ENCODE data around the gene C1orf141. TPM values are rescaled to one million over a fixed set of nuclear protein-coding genes. Genes with fewer than 3 reads are reported as not detected.
A peak's percentile ranks its signal among the peaks of the same experiment; 100 is the strongest.

Gene C1orf141
- total and polyA plus RNA-seq, 9 of the 15 experiments (the other 6 are each of a cell fraction or from before 2014, with no cell fraction given): not detected

DNA sequence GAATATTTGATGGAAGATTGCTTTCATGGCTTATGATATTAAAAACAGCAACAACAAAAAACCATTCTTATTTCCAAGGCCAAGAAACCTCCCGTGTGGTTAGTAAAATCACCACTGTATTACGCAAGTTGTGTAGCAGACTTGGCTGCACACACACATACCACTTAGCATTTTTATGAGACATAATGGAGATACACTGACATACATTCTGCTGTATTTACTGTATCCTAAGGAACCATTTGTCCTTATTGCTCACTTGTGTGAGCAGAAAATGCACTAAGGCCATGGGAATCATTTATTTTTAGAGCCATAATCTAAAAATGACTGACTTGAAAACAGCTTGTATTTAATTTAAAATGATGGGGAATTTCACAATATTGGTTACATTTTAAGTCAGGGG is 584 bp upstream of the C1orf141 start:
- Histone ChIP-seq H3K9me1 (ENCODE audit: control insufficient read depth, insufficient read depth, low read length) (no peaks in the 10 kb centered on the region), H3K4me2 (ENCODE audit: insufficient read depth, low read length) (no peak overlapping the region), H3K9ac (ENCODE audit: insufficient read depth in 1 of 2, low read depth in 2 of 2, low read length in 2 of 2) (no peak overlapping the region), H3K27ac (ENCODE audit: extremely low read depth, low read depth, low read length) (no peak overlapping the region), H3K79me2 (ENCODE audit: control insufficient read depth, insufficient read depth, low read length) (no peaks in the 10 kb centered on the region), H3K4me3 (no peak overlapping the region), H2AFZ (ENCODE audit: low read depth, low read length) (no peak overlapping the region; the same call in 1 of the 2 replicates), H3K9me3 (replicated peaks; ENCODE audit: control insufficient read depth, insufficient read depth, low read depth, low read length) (no peaks in the 10 kb centered on the region; the same call in 1 of the 2 replicates), H4K20me1 (replicated peaks; ENCODE audit: control insufficient read depth, insufficient read depth, low read length) (no peaks in the 10 kb centered on the region), H3K36me3 (ENCODE audit: control insufficient read depth, insufficient read depth, low read length) (no peaks in the 10 kb centered on the region), H3K4me1 (replicated peaks in 1 of 2; ENCODE audit: control insufficient read depth in 2 of 2, insufficient read depth in 2 of 2, low read length in 2 of 2) (peaks cover 0 to 19% of the 10 kb centered on the region in 2 experiments; a peak in 3 of 5 replicates), H3K27me3 (ENCODE audit: control insufficient read depth in 2 of 2, insufficient read depth in 2 of 2, low read length in 2 of 2) (no peaks in the 10 kb centered on the region)
- in situ Hi-C loops (cut with MboI): no loop called here
- no peak for DNase-seq (ENCODE audit: extremely low read depth in 1 of 4, low spot score in 3 of 4)
- WGBS (ENCODE audit: insufficient coverage, low coverage, missing lambda C conversion rate): 72% methylated on average over 2 of the region's 2 CpGs
- no peak for TF ChIP-seq PML (IDR thresholded peaks at IDR 0.05; ENCODE audit: low read length)
- TF ChIP-seq CEBPG (CRISPR knock-in tag; IDR thresholded peaks at IDR 0.05): no peak
- TF ChIP-seq CEBPG (tag; conservative IDR thresholded peaks at IDR 0.05 in 1 of 2, IDR thresholded peaks at IDR 0.05 in 1 of 2): peak; percentile 11 to 40; a peak in 1 of 4 replicates
- TF ChIP-seq CEBPB (tag; IDR thresholded peaks at IDR 0.05): peak; percentile 79; the same call in 1 of the 2 replicates
- TF ChIP-seq SMC3 (conservative IDR thresholded peaks at IDR 0.05; ENCODE audit: insufficient read depth, low read depth, low read length): no peak
- TF ChIP-seq CBX2 (IDR thresholded peaks at IDR 0.05; ENCODE audit: insufficient read depth, low read length, poor library complexity, severe bottlenecking): no peak
- TF ChIP-seq, protein P1, sequence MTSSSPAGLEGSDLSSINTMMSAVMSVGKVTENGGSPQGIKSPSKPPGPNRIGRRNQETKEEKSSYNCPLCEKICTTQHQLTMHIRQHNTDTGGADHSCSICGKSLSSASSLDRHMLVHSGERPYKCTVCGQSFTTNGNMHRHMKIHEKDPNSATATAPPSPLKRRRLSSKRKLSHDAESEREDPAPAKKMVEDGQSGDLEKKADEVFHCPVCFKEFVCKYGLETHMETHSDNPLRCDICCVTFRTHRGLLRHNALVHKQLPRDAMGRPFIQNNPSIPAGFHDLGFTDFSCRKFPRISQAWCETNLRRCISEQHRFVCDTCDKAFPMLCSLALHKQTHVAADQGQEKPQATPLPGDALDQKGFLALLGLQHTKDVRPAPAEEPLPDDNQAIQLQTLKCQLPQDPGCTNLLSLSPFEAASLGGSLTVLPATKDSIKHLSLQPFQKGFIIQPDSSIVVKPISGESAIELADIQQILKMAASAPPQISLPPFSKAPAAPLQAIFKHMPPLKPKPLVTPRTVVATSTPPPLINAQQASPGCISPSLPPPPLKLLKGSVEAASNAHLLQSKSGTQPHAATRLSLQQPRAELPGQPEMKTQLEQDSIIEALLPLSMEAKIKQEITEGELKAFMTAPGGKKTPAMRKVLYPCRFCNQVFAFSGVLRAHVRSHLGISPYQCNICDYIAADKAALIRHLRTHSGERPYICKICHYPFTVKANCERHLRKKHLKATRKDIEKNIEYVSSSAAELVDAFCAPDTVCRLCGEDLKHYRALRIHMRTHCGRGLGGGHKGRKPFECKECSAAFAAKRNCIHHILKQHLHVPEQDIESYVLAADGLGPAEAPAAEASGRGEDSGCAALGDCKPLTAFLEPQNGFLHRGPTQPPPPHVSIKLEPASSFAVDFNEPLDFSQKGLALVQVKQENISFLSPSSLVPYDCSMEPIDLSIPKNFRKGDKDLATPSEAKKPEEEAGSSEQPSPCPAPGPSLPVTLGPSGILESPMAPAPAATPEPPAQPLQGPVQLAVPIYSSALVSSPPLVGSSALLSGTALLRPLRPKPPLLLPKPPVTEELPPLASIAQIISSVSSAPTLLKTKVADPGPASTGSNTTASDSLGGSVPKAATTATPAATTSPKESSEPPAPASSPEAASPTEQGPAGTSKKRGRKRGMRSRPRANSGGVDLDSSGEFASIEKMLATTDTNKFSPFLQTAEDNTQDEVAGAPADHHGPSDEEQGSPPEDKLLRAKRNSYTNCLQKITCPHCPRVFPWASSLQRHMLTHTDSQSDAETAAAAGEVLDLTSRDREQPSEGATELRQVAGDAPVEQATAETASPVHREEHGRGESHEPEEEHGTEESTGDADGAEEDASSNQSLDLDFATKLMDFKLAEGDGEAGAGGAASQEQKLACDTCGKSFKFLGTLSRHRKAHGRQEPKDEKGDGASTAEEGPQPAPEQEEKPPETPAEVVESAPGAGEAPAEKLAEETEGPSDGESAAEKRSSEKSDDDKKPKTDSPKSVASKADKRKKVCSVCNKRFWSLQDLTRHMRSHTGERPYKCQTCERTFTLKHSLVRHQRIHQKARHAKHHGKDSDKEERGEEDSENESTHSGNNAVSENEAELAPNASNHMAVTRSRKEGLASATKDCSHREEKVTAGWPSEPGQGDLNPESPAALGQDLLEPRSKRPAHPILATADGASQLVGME (CRISPR knock-in tag; IDR thresholded peaks at IDR 0.05): no peak
- no TSS peak for BruUV-seq (replicated peaks)
- POLR2A ChIA-PET: no interaction called here
- CTCF ChIA-PET (ENCODE audit: low intra/inter-chr PET ratio): no interaction called here
- intact Hi-C loops (cut with micrococcal nuclease): no loop called here
- no peak for FAIRE-seq
- ATAC-seq: no peak
